ENCODE results near the gene AGBL1.

The AGBL1 gene

DNA sequence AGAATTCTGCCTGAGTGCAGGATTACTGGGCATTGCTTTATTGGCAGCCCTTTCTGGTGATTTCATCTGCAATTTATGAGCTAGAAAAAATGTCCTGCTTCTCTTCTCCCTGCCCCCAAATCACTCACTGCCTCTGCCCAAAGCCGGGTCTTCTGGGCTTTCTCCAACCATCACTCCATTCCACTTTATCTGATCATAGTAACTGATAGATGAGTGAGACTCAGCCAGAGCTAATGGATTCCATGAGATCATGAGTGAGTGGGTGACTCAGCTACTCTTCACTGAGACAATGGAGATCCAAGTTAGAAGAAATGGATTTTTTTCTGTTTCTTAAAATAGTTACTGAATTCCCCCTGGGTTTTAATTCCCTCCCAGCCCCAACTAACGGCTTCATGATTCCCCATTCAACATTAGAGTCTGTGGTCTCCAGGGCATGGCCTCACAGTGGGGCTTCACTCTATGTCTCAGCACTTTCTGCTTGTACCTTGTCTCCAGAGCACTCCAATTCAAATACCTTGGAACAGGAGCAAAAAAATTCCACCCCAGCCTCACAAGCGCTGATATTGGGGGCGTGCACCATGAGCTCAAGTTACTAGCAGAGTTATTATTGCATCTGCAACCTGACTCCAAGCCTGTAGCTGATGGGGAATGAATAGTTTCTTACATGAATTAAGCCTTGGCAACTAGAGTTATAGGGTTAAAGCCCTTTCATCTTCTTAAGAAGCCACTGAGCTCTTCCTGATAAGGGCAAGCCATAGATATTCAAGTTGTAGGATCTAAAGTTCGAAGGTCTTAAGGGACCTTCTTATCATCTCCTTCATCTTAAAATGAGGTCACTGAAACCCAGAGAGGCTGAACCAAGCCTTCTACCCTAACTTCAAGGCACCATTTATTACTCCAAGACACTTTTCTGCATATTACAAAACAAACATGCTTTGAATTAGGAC is 85.9 kb downstream of the AGBL1 start:
- no peak for DNase-seq

GRCh38 chr15:86167841-86168240 is 88.2 kb downstream of the AGBL1 start:
- DNase-seq: no peak

- no peak for DNase-seq
These were observed 99.2 kb downstream of the AGBL1 start for GRCh38 chr15:86178845-86179244.

- no peak for DNase-seq
These were observed 104.2 kb downstream of the AGBL1 start for GRCh38 chr15:86183596-86184491.

- DNase-seq: no peak
These were observed 114.2 kb downstream of the AGBL1 start for GRCh38 chr15:86193716-86194380.

DNA sequence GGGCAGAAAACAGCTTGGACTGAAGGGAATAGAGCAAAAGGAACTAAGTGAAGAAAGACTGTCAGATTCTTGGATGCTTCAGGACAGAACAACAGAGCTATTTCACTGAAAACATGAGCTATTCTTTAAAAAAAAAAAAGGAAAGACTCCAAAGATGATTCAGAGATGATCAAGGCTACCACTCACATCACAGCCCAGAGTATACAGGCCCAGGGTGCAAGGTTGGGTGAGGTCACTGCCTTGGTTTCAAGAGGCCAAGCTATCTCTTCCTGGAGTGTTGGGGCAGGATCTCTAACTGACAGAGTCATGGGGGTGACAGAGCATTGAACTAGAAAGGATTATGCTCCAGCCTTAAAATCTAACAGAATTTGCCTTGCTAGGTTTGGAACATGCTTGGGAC is 118.1 kb downstream of the AGBL1 start:
- DNase-seq: no peak

DNA sequence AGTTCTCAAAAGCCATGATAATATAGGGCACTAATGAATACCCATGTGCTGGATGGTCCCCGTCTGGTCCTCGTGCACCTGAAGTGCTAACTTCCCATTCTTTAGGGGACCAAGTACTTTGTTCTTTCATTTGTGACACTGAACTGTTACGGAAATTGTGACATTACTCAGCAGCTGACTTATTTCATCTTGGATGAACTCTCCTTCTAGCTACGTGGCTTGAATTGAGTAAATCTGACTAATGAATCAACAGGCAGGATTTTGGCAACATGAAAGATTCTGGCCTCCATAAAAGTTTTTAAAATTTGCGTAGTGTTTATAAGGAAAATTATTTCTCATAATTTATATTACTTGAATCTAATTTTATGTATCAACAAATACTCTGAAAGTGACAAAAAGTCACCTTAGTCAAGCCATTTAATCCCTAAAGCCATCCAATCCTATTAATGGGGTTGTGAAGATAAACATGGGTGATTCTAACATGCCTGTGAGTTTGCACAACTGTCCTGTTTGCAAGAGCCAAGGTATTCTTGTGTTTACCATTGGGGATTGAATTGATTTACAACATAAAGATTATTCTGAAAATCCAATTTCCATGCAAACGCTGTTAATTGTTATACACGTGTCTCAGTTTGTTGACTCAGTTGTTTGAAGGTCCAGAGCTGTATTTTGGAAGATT is 119.9 kb downstream of the AGBL1 start:
- no peak for DNase-seq

DNA sequence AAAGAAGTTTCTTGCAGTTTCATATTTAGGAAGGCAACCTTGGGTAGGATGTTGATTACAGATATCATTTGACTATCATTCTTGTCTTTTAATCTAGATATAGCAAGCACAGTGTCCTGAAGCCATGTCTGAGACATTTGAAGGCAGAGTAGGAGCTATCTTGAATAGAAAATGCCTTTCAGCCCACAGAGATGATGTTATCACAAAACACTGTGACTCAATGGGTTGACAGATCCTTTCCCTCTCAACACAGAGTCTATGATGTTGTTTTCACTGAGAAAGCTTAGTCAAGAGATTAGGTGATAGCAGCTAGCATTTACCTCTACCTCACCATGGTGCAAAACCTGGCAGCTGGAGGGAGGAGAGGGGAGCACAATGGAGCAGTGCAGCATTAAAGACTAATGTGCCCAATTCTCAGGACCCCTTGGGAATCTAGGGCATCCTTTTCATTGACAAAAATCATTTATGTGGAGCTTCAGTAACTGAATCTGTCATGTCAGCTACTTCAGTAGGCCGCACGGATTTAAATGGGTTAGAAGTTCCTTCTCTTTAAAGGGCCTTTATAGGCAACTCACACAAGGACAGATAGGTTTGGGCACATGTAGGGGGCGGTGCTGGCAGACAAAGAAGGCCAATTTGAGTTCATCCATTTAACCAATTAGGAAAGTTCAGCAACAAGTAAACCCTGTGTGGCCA is 121.8 kb downstream of the AGBL1 start:
- DNase-seq: no peak

- no peak for DNase-seq
These were observed 123.8 kb downstream of the AGBL1 start for GRCh38 chr15:86203462-86203861.

DNA sequence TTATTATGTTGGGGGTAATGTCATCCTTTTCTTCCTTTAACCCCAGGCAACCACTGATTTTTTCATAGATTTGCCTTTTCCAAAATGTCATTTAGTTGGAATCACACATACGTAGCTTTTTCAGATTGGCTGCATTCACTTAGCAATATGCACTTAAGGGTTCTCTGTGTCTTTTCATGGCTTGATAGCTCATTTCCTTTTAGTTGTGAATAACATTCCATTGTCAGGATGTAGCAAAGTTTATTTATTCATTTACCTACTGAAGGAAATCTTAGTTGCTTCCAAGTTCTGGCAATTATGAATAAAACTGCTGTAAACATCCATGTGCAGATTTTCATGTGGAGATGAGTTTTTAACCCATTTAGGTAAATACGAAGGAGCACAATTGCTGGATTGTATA is 125.4 kb downstream of the AGBL1 start:
- DNase-seq: no peak

DNA sequence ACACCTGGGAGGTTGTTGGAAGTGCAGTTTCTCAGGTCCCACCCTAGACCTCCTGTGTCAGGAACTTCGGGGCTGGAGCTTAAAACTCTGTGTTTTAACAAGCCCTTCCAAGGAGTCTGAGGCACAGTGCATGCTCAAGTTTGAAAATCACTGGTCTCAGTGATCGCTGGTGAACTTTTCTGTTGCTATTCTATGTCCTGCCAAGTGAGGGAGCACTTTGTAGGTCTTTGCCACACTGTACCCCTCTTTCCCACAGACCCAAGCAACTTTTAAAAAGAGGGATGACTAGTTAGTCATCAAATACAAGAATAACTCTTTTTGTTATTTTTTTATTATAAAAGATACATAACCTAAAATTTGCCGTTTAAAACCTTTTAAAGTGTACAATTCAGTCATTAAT is 133.7 kb downstream of the AGBL1 start:
- DNase-seq: no peak

GRCh38 chr15:86213888-86214287 is 134.2 kb downstream of the AGBL1 start:
- no peak for DNase-seq

- DNase-seq: no peak
These were observed 141.4 kb downstream of the AGBL1 start for GRCh38 chr15:86221119-86221518.

DNA sequence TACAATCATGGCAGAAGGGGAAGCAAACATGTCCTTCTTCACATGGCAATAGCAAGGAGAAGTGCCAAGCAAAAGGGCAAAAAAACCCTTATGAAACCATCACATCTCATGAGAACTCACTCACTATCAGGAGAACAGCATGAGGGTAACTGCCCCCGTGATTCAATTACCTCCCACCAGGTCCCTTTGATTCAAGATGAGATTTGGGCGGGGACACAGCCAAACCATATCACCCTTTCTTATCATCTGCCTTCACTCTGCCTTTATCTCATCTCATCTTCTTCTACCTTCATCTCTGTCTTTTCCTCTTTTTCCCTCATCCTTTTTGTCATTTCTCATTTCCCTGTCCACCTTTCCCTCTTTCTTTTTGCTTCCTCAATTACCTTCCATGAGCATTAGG is 149.6 kb downstream of the AGBL1 start:
- DNase-seq: no peak

GRCh38 chr15:86229936-86230335 is 150.3 kb downstream of the AGBL1 start:
- no peak for DNase-seq

DNA sequence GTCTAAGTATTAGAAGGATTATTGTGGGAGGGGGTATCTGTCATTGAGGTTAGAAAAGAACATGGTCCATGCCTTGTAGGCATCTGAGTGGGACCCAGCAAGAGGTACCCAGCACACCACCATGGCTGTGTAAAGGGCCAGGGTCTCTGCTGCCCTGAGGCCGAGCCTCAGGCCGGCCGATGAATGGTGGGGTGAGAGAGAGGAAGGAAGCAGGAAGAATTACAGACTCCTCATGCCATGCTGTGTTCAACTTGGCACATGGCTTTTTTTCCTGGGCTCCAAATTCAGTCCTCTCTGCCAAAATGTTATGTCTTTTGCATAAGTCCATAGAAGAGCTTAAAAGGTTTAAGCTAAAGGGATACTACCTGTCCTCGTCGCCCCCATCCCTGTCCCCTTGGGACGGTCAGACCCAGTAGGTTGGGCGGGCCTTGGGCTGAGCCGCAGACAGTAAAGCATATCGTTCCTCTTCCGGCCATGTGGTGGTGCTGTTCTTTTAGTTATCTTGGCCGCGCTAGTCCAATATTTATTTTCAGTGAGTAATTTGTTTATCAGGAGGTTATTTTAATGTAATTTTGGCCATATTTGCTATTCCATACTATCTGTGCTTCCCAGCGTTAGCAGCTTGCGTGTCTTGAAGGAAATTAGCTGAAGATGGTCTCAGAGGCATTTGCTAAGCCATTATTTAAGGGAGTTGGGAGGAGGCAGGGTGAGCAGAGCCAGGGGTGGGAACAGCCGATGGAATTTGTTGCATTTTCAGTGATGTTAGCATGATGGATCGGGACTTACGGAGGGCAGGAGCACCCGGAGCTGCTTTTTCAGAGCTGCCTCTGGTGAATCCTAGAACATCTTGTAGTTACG is 152.4 kb downstream of the AGBL1 start:
- DNase-seq: peak; percentile 3 to 43

DNA sequence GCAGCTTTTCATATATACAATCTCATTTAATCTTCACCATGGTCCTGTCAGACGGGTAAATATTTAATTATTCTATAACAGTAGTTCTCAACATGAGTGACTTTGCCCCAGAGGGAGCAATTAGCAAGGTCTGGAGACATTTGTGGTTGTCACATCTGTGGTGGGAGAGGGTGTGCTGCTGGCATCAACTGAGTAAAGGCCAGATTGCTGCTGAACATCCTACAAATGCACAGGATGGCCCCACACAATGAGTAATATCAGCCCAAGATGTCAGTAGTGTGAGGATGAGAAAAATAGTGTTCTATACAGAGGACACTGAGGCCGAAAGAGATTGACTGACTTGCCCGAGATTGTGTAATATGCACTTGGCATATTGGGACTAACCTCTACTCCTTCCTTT is 156.0 kb downstream of the AGBL1 start:
- no peak for DNase-seq

DNA sequence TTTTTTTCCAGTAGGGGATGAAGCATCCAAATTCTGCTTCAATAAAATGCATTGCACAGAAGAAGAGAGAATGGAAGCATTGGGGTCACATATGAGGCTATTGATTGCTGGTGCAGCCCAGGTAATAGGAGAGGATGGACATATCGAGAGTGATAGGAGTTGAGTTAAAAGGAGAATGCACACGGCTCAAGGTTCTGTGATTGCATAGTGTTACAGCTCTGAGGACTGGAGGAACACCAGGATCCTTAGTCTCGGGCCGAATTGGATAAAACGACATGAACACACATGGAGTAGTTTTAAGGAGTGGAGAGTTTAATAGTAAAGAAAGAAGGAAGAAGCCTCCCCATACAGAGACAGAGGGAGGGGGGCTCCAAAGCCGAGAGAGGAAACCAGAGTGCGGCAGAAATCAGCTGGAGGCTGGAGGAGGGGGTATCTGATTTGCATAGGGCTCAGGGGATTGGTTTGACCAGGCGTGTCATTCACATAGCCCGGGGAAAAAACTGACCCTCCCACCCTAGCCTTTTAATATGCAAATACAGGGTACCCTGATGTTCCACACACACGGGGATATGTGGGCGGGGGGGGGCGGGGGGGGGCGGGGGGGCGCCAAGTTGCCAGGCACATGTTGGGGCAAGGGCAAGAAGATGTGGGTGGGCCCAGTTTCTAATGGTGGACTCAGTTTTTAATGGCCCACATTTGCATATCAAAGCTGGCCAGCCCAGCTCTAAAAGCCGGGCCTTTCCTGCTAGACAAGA is 156.9 kb downstream of the AGBL1 start:
- DNase-seq: no peak

DNA sequence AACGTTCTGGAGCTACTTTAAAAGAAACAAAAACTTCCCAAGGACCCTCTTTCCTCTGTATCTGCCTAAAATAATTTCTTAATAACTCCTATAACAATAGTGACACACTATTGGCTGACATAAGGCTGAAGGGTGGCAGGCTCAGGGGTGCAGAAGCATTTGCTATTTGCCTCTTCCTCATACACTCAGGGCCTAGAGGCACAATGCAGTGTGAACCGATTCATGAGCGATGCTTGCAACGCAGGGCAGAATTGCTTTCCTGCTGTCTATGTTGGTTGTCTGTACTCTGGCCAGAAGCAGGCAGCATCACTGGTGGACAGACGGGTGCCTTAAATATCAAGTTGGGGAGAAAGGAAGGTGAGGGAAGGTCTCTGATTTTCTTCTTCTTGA is 157.4 kb downstream of the AGBL1 start:
- DNase-seq: no peak

GRCh38 chr15:86247249-86247955 is 167.7 kb downstream of the AGBL1 start:
- no peak for DNase-seq
